ENCODE data around the gene TMF1.

The TMF1 gene

GRCh38 chr3:69012100-69012799 lies 39.9 kb downstream of the TMF1 start:
- no peak for DNase-seq

DNA sequence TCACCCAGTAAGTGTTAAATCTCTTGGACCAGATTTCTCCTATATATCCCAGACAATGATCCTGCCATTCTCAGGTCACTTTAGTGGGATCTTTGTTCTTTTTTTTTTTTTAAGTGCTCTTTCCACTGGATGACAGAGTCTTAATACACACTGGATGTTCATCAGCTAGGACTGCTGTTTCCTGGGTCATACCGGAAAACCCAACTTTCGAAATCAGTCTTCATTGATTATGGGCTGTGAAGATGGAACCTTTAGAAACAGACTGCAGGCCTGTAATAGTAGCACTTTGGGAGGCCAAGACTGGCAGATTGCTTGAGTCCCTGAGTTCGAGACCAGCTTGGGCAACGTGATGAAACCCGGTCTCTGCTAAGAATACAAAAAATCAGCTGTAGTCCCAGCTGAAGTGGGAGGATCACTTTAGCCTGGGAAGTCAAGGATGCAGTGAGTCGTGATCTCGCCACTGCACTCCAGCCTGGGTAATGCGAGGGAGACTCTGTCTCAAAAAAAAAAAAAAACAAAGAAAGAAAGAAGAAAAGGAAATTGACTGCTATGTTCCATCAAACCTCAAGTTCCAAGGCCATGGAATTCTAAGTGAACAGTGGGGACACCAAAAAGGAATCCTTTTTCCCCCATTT lies 40.9 kb downstream of the TMF1 start:
- no peak for DNase-seq

DNA sequence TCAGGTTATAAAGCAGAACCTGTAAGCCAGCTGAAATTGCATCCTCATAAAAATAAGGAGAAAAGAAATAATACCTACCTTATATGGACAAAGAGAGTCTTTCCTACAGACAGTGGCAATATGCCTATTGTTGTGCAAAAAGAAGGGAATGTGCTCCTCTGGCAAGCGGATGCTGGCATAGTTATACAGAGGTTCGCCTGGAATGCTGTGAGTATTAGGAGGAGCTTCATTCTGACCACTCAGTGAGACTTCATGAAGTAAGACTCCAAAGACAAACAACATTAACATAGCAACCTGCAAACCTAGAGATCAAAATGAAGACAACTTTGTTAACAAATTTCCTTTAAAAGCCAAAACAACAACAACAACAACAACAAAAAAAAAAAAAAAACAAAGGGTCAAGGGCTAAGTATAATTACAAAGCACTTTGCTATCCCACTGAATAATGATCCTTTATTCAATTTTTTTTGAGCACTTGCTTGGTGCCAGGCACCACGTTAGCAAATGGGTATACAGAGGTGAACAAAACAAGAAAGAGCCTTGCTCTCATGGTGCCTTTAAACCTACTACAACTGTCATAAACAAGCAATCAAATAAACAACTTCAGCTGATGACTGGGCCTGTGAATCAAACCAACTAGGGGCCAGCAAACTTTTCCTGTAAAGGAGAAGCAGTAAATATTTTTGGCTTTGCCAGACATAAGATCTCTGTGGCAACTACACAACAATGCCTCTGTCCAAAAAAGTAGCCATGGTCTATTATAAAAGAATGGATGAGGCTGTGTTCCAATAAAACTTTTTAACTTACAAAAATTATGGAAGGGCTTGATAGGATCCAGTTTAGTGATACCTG lies 42.3 kb downstream of the TMF1 start:
- DNase-seq, result no peak

- DNase-seq, result no peak
Measured at GRCh38 chr3:69008980-69009379, 43.2 kb downstream of the TMF1 start.

GRCh38 chr3:69005791-69006482 lies 46.2 kb downstream of the TMF1 start:
- no peak for DNase-seq

DNA sequence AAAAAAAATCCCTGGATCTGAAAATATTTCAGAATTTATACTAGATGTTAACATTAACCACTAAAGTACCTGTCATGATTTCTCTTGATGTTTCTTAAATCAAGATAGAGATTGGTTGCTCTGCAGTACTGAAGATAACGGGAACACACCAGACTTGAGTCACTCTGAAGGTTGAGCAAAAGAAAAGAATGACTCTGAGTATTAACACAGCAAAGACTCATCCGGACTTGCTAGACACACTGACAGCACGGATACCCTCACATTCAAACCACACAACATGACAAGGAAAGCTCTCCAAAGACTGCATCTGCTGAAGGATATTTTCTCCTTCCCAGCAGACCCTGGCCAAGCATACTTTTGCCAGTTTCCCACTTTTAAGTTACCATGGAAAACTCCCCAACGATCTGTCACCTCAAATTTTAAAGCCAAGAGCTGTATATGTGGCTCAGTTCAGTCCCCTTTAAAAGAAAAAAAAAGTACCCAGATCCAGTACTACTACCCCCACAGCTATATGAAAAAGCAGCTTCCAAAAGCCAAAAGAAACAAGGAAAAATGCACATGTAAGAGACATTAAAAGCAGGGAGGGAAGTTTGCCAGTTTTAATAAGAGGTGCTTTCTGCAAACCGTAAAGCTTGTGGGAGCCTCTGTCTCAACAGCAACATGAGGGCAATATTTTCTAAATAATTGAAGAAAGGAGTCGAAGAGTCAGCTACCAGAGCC lies 46.9 kb downstream of the TMF1 start:
- DNase-seq, result no peak

DNA sequence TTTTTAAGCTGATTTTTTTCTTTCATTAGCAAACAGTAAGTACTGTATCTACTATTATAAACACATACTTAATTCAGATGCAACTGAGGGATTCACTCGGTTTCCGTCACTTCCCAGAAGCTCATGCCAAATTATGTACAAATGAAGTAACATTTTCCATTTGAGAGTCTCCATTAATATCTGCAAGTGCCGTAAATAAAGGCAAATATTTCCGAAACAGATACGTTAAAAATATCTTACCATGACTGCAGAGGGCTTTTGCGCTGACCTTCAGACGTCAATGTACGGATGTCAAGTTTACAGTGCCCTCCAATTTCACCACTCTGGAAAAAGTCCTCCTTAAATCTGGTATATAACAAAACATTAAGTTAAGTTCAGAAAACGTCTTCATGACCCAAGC lies 48.0 kb downstream of the TMF1 start:
- no peak for DNase-seq

DNA sequence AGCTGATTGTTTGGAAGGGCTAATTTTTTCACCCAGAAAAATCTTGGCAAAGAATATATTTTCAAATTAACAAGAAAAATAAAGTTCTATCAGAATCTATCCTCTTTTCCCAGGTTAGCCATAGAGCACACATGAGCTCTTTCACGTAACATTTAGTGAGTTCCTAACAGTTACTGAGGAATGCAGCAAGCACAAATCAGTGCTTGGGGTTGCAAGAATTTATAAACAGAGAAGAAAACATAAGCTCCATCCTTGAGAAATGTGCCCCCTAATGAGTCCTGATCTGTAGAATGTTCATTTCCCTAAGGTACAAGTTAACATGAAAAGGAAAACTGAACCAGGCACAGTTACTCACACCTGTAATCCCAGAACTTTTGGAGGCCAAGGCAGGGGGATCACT lies 52.5 kb downstream of the TMF1 start:
- no peak for DNase-seq

DNA sequence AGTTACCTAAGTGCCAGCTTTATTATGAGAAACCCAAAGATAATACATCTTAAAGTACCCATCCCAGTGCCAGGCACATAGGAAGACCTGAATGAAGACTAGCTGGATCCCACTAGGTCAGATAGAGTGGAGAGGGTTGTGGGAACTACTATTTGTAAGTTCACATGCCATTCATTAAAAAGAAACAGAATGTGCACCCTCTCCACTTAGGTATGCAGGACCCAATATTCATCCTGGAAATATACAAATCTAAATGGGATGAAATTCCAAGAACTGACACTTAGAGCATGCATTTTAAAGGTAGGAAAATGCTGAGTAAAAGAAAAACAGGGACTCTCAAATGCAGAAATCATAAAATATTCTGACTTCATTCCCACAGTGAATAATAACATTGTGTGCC lies 53.0 kb downstream of the TMF1 start:
- DNase-seq, result no peak

DNA sequence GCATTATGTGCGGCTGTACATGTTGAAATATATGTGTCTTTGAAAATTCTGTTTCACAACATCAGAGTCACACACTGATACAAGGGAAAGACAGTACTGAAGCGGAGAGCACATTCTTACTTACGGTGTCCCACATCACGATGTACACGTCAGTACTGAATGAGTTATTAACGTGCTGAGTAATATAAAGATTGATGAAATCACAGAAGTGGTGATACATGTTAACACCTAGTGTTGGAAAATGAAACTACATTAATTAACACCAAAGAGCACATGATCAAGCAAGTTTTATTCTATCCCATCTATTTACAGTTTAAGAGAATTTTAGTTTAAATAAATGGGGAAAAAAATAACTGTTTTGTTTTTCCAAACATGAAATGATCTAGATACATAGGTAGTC lies 54.2 kb downstream of the TMF1 start:
- DNase-seq, result no peak

GRCh38 chr3:68996356-68996995 lies 55.7 kb downstream of the TMF1 start:
- no peak for DNase-seq

DNA sequence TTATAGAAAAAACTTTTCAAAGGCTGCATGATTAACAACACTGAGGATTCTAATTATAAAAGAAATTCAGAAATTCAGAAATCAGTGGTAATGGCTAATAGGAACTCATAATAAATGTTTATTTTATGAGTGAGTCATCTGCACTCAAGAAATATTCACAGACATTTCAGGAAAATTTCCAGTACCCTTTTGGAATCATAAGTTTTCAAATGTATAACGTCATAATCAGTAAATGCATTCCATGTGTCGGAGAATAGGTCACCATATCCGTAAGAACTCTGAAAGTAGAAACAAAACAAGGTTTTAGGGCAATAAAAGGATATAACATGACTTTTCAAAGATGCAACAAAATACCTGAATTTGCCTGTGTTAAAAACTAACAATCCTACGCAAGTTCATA lies 63.4 kb downstream of the TMF1 start:
- no peak for DNase-seq

DNA sequence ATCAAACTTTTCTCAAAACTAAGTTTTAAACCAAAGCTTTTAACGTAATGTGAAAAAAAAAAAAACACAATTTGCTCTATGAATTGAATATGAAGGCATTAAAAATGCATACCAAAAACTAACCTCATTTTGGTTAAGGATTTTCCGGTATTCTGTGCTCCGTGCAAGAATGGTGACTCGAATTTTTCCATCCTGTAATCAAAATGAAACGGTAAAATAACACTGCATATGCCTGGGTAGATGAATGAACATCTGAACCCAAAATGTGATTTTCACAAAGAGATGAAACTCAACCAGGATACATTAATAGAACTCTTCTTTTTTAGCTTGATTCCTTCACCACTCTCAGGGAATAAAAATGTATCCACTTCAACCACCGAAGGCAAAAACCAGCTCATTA lies 64.8 kb downstream of the TMF1 start:
- no peak for DNase-seq

GRCh38 chr3:68986496-68987208 lies 65.5 kb downstream of the TMF1 start:
- no peak for DNase-seq

- DNase-seq, result no peak
Measured at GRCh38 chr3:68985146-68985790, 66.9 kb downstream of the TMF1 start.

DNA sequence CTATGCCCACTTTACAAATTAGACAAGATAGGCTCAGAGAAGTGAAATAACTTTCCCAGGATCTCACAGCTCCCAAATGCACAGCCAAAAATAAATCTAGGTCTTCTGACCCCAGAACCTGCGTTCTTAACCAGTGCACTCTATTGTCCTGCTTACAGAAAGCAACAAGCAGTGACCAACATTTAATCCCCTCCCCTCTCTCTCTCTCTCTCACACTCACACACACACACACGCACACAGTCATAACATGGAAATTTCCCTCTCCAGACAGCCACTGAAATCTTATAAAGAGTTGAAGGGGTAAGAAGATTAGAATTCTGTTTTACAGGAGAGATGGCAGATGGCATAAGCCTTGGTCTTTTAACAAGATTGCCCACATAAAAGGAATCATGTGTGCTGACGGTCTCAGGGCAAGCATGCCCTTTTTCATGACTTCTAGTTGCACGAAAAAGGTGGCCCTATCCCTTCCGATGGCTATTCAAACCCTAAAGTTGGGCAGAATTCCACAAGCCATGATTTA lies 68.1 kb downstream of the TMF1 start:
- DNase-seq, result no peak

DNA sequence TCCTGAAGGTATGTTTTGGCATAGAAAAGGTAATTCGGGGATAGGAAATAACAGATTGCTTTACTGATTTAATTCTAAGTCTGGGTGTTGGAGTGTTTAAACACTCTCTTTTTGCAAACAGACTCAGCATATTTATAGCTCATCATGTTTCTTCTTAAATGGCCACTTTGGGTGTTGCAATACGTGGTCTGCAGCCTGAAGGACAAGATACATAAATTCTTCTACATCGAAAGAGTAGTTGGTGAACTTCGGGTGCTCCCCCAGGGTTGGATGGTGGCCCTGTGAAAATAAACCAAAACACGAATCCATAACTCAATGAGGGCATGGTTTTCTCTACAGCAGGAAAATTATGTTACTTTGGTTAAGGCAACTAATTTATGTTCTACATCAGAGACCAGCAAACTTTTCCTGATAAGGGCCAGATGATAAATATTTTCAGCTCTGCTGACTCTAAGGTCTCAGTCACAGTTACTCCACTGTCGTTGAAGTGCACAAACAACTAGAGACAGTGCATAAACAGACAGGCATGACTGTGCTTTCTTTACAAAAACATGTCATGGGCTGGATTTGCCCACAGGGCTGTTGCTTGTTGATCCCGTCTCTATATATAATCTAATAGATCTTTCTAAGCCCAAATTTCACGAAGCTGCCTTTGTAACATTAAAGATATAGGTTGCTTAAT lies 74.5 kb downstream of the TMF1 start:
- DNase-seq, result no peak

GRCh38 chr3:68974711-68975110 lies 77.4 kb downstream of the TMF1 start:
- no peak for DNase-seq

- DNase-seq, result no peak
Measured at GRCh38 chr3:68973639-68974038, 78.5 kb downstream of the TMF1 start.

DNA sequence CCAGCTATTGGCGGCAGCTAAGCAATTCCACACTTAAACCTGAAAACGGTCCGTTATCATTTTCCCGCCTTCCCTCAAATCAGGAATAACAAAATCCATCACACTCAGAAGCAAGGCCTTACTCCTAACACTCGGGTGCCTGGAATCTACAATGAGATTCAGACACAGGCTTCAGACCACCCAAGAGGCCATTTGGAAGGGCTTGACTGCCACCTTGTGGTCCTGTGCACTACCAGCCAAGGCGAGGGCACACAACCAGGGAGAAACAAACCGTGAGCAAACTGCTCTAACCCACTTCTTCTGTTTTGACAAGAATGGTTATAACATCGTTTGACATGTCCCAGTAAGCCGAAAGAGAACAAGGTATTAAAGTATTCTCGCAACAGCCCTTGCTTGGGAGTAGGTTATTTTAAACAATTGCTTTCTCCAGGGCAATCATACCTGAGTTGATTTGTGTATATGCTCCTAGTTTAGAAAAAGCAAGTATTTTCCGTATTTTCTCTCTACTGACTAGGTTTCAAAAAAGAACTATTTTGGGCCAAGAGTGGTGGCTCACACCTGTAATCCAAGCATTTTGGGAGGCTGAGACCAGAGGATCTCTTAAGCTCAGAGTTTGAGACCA lies 79.7 kb downstream of the TMF1 start:
- peak; percentile 57 for DNase-seq
